Astrocyte of the spinal cord (primary cell): ENCODE results near the gene RIMBP2.

Source experiments
- DNase-seq: peaks from one replicate; pipeline ENCODE4 v3.0.0; 2011; ENCODE audit warnings: low read depth, low spot score
- H3K4me3 ChIP-seq: 2 replicates; pipeline ENCODE4 v1.5.1; 2011; ENCODE audit warnings: low read depth, mild to moderate bottlenecking, low read length, moderate library complexity
- CTCF ChIP-seq: IDR thresholded peaks from 2 replicates; pipeline ENCODE4 v1.5.1; 2012; ENCODE audit warnings: low read depth, mild to moderate bottlenecking, low read length, inconsistent platforms
- in situ Hi-C: cut with HindIII; loops from 2 replicates; pipeline ENCODE4 v1.10.0; 2017; ENCODE audit warnings: low sequenced_read_pairs

The RIMBP2 gene

DNA sequence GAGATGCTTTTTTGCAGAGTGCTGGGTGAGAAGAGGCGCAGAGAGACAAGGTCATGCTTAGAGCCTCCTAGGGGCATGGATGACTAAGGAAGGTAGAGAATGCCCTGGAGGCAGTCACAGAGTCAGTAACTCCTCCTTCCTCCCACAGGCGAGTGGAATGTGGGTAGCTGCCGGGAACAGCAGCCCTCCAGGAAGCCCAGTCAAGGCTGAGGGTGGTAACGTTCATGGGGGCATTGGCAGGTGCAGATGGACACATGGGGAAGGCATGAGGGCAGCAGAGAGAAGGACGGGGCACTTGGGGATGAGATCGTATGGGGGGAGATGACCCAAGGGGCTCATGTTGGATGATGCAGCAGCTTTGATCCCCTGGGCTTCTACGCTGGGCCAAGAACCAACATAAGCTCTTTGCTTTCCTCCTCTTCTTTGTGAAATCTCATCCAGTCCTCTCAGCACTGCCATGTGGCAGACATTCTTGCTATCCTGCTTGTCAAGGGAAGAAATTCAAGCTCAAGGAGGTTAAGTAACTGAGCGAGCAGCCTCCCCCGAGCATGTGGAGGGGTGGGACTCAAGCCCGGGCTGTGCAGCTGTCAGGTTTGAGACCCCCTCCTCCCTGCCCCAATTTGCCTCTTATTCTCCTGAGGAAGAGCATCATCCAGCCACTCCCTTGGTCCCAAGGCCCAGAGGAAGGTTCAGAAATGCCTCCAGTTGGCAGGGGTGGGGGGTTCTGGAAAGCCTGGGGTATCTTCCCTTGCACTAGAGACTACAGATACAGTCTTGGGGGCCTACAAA lies 190.5 kb downstream of the RIMBP2 start:
- DNase-seq = no peak
- H3K4me3 ChIP-seq = no peak overlapping the region
- no peak for TF ChIP-seq CTCF
- in situ Hi-C loops = no loop called here

GRCh38 chr12:130524759-130525158 lies 191.3 kb downstream of the RIMBP2 start:
- in situ Hi-C loops = no loop called here
- no peak for TF ChIP-seq CTCF
- no peak for DNase-seq
- H3K4me3 ChIP-seq = no peak overlapping the region

- TF ChIP-seq CTCF = no peak
- DNase-seq = no peak
- in situ Hi-C loops = no loop called here
- H3K4me3 ChIP-seq = no peak overlapping the region
Measured at GRCh38 chr12:130523863-130524614, 192.1 kb downstream of the RIMBP2 start.

DNA sequence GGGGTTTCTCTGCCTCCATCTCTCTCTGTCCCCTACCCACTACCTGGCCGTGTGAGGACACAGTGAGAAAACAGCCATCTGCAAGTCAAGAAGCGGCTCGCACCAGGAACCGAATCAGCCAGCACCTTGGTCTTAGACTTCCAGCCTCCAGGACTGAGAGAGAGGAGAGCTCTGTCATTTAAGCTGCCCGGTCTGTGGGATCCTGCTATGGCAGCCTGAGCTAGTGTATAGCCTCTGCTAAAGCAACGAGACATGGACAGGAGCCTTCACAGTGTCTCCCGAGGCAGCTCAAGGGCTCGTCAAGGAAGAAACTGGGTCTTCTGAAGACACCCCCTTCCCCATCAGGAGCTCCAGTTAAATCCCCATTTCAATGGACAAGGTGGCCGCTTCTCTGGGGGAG lies 192.9 kb downstream of the RIMBP2 start:
- TF ChIP-seq CTCF = no peak
- in situ Hi-C loops = no loop called here
- H3K4me3 ChIP-seq = no peak overlapping the region
- DNase-seq = no peak

- no peak for DNase-seq
- no peak for TF ChIP-seq CTCF
- in situ Hi-C loops = no loop called here
- H3K4me3 ChIP-seq = no peak overlapping the region
Measured at GRCh38 chr12:130522244-130522834, 193.8 kb downstream of the RIMBP2 start.

- no peak overlapping the region for H3K4me3 ChIP-seq
- in situ Hi-C loops = no loop called here
- TF ChIP-seq CTCF = no peak
- no peak for DNase-seq
Measured at GRCh38 chr12:130521375-130522124, 194.5 kb downstream of the RIMBP2 start.
